Lung microvascular endothelial cell (primary cell): Measurements from ENCODE around the gene IPO9. TPM values are rescaled to one million over a fixed set of nuclear protein-coding genes. Genes with fewer than 3 reads are reported as not detected.

Experiments used
- total RNA-seq: library from RNA; depleted of rRNA; stranded (reverse); fragments of >200 nt; gene quantifications from 2 replicates; pipeline ENCODE4 v1.2.1, GENCODE V29; 2014

Gene IPO9
- total RNA-seq, 1 donor from 2014 or later = 15.7 TPM

Other genes with a start within 250 kb of the IPO9 start
- gene SHISA4, start 59.7 kb downstream of the IPO9 start, total RNA-seq = 7.4 and 9.1 TPM in 2 replicates
- gene LMOD1, start 117.4 kb downstream of the IPO9 start, total RNA-seq = not detected in 2 replicates
- 47.5 and 49.2 TPM in 2 replicates for gene TIMM17A, start 126.3 kb downstream of the IPO9 start, total RNA-seq
- gene RNPEP, start 153.5 kb downstream of the IPO9 start, total RNA-seq = 24.2 and 31.2 TPM in 2 replicates
- under 0.01 TPM in 1 of 2 replicates, not detected in the other for gene ELF3, start 181.4 kb downstream of the IPO9 start, total RNA-seq